ENCODE measurements around the gene ELMOD1. TPM values are rescaled to one million over a fixed set of nuclear protein-coding genes. Genes with fewer than 3 reads are reported as not detected.

ELMOD1 gene
- total RNA-seq, 4 donors from 2014 or later, result 0.39 to 1.7 (median 0.54) TPM

GRCh38 chr11:107689317-107690202 is 98.6 kb downstream of the ELMOD1 start:
- Histone ChIP-seq H3K27ac (replicated peaks in 1 of 4) (no peak overlapping the region), H3K27me3 (no peaks in the 10 kb centered on the region), H3K4me1 (peaks cover 0 to 12% (median 8%) of the 10 kb centered on the region in 4 donors), H3K4me3 (no peak overlapping the region), H3K9me3 (no peaks in the 10 kb centered on the region), H3K36me3 (no peaks in the 10 kb centered on the region)
- no peak for DNase-seq (ENCODE audit: extremely low spot score)
- no peak for TF ChIP-seq POLR2A (IDR thresholded peaks at IDR 0.05; ENCODE audit: low read depth)
- no peak for TF ChIP-seq POLR2AphosphoS5 (IDR thresholded peaks at IDR 0.05)
- TF ChIP-seq CTCF (IDR thresholded peaks at IDR 0.05), result peak; percentile 59 to 65 (median 59)
- TF ChIP-seq EP300 (IDR thresholded peaks at IDR 0.05), result no peak
- WGBS, result 49% methylated on average over 11 of the region's 11 CpGs
- intact Hi-C loops (cut with DNase I), result loop anchor here (2.0 to 5.0 kb wide), 2 partner anchors 113 to 127 kb away; no protein-coding TSS in a partner anchor

- no peak for DNase-seq (ENCODE audit: extremely low spot score)
- Histone ChIP-seq H3K4me1 (peaks cover 0 to 12% (median 10%) of the 10 kb centered on the region in 4 donors), H3K27me3 (no peaks in the 10 kb centered on the region), H3K9me3 (no peaks in the 10 kb centered on the region), H3K27ac (replicated peaks in 1 of 4) (no peak overlapping the region), H3K4me3 (no peak overlapping the region), H3K36me3 (no peaks in the 10 kb centered on the region)
- WGBS, result 35% methylated on average over 3 of the region's 3 CpGs
- TF ChIP-seq CTCF (IDR thresholded peaks at IDR 0.05) (no peak), EP300 (IDR thresholded peaks at IDR 0.05) (no peak), POLR2A (IDR thresholded peaks at IDR 0.05; ENCODE audit: low read depth) (no peak), POLR2AphosphoS5 (IDR thresholded peaks at IDR 0.05) (no peak)
- intact Hi-C loops (cut with DNase I), result no loop called here
These were observed 100.2 kb downstream of the ELMOD1 start for GRCh38 chr11:107691000-107691750.

DNA sequence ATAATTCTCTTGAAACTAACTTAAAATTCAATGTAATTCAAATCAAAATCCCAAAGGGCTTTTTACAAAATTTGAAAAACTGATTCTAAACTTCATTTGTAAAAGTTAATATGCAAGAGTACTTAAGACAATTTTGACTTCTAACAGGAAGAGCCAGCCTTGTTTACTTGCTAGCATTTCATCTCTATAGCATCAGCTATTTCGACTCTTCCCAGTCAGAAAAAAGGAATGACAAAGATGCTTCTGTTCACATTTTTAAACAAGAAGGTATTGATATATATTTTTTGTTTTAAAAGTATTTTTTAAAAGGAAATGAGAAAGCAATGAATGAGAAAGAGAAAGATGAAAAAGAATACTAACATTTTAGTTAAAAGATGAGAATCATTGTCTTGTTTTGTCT is 104.5 kb downstream of the ELMOD1 start:
- DNase-seq (ENCODE audit: extremely low spot score), result no peak
- TF ChIP-seq POLR2AphosphoS5 (IDR thresholded peaks at IDR 0.05) (no peak), CTCF (IDR thresholded peaks at IDR 0.05) (no peak), EP300 (IDR thresholded peaks at IDR 0.05) (no peak), POLR2A (IDR thresholded peaks at IDR 0.05; ENCODE audit: low read depth) (no peak)
- H3K36me3 ChIP-seq, result no peaks in the 10 kb centered on the region
- peak overlapping the region in 1 of 4 donors; percentile 41 for H3K27ac ChIP-seq (replicated peaks in 1 of 4)
- intact Hi-C loops (cut with DNase I), result no loop called here
- no peak overlapping the region for H3K4me3 ChIP-seq
- peaks cover 0 to 8% (median under 1%) of the 10 kb centered on the region in 4 donors for H3K4me1 ChIP-seq
- WGBS, result 61% methylated on average over 1 of the region's 1 CpG
- no peaks in the 10 kb centered on the region for H3K27me3 ChIP-seq
- H3K9me3 ChIP-seq, result no peaks in the 10 kb centered on the region

DNA sequence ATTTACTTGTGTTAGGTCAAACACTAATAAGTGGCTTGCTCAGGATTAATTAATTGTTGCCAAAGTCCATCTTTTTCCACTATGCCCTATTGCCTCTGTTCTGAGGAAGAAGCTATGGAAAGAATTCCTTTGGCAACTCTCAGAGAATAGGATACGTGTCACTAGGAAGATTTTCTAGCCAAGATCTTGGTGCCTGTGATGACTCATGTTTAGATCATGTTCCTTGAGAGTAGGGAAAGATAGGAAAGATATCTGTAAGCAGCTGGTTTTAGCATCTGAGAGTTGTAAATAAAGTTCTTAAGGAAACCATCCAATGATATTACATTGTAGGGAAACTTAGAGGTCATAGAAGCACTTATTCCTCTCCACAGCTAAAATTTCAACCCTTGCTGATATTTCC is 105.2 kb downstream of the ELMOD1 start:
- peak overlapping the region in 2 of 4 donors; percentile 41 to 50 for H3K27ac ChIP-seq (replicated peaks in 1 of 4)
- DNase-seq (ENCODE audit: extremely low spot score), result no peak
- H3K4me1 ChIP-seq, result peaks cover 0 to 8% (median 0%) of the 10 kb centered on the region in 4 donors
- no peaks in the 10 kb centered on the region for H3K9me3 ChIP-seq
- no peaks in the 10 kb centered on the region for H3K36me3 ChIP-seq
- intact Hi-C loops (cut with DNase I), result no loop called here
- no peaks in the 10 kb centered on the region for H3K27me3 ChIP-seq
- H3K4me3 ChIP-seq, result no peak overlapping the region
- TF ChIP-seq POLR2A (IDR thresholded peaks at IDR 0.05; ENCODE audit: low read depth) (no peak), POLR2AphosphoS5 (IDR thresholded peaks at IDR 0.05) (peak in 1 of 2 donors; percentile 45)
- 25% methylated on average over 1 of the region's 1 CpG for WGBS

DNA sequence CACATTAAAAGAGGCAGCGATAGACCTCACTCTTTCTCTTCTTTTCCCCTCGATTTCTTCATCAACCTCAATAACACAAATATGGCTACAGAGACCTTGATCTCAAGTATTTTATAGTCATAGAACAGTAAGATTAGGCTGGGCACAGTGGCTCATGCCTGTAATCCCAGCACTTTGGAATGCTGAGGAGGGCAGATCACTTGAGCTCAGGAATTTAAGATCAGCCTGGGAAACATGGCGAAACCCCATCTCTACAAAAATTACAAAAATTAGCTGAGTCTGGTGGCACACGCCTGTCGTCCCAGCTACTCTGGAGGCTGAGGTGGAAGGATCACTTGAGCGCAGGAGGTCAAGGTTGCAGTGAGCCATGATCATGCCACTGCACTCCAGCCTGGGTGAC is 106.3 kb downstream of the ELMOD1 start:
- TF ChIP-seq POLR2AphosphoS5 (IDR thresholded peaks at IDR 0.05), result no peak
- no peak for TF ChIP-seq CTCF (IDR thresholded peaks at IDR 0.05)
- no peak for TF ChIP-seq POLR2A (IDR thresholded peaks at IDR 0.05; ENCODE audit: low read depth)
- no peak for TF ChIP-seq EP300 (IDR thresholded peaks at IDR 0.05)
- DNase-seq (ENCODE audit: extremely low spot score), result no peak
- no peaks in the 10 kb centered on the region for H3K9me3 ChIP-seq
- H3K4me1 ChIP-seq, result peaks cover 0 to 8% (median 0%) of the 10 kb centered on the region in 4 donors
- intact Hi-C loops (cut with DNase I), result no loop called here
- no peak overlapping the region for H3K4me3 ChIP-seq
- H3K27ac ChIP-seq (replicated peaks in 1 of 4), result no peak overlapping the region
- H3K27me3 ChIP-seq, result no peaks in the 10 kb centered on the region
- H3K36me3 ChIP-seq, result no peaks in the 10 kb centered on the region
- WGBS, result 87% methylated on average over 6 of the region's 6 CpGs
